IPS-11a (cell line): ENCODE data around the gene SKP1.
A peak's percentile ranks its signal among the peaks of the same experiment; 100 is the strongest.
"Not testable (repeated sequence)": the region's sequence is repeated elsewhere in the genome, so short reads cannot be mapped to it uniquely, and the experiment has no call there.

Experiments
- H3K4me3 ChIP-seq: one replicate; pipeline ENCODE4 v1.5.1; 2013; ENCODE audit warnings: low read depth, low read length, control low read depth

SKP1 gene

DNA sequence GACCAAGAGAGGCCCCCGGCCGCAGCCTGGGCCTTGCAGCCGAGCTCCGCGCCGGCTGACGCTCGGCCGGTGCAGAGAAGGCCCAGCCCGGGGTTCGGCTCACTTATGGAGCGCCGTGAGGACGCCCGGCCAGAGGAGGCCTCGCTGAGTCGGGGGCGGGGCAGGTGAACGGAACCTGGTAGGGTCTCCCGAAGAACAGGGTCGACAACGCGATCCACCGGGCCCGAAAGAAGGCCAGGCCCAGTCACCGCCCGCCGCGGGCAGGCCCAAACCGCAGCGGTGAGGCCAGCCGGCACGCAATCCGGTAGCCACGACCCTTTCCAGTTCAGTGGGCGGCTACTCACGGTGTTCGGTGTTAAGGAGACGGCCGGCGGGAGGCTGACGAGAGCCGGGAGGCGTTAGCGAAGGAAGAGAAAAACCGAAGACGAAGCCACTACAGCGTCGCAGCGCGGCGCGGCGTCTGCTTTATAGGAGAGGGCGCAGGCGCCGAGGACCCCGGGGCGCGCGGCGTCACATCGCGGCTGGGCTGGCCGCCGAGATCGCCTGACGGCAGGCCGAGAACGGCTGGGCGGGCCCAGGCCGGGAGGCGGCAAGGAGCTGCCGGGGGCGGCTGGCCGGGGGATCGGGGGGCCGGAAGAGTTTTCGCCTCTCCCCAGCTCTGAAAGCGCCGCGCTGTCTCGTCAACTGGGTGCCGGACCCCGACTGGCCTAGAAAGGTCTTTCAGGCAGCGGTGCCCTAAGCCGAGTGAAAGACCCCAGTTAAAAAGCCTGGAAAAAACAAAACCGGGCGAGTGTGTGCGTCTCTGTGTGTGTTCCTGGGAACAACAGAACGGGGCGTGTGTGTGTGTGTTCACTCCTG lies at the start of gene SKP1:
Gene SKP1 (minus strand): TSS at position 440 of the 858 bp plus-strand sequence. CDS start 2,928 bp downstream, outside the sequence.
- peak within 1 kb of the TSS; percentile 90 for H3K4me3 ChIP-seq

- H3K4me3 ChIP-seq, result peak within 1 kb of the TSS; percentile 97
Measured at GRCh38 chr5:134225780-134226440, 49.2 kb upstream of the SKP1 start, which contains the start of gene PPP2CA. Gene PPP2CA (minus strand): TSS chr5:134226073. CDS start chr5:134225861, 212 bp downstream.

DNA sequence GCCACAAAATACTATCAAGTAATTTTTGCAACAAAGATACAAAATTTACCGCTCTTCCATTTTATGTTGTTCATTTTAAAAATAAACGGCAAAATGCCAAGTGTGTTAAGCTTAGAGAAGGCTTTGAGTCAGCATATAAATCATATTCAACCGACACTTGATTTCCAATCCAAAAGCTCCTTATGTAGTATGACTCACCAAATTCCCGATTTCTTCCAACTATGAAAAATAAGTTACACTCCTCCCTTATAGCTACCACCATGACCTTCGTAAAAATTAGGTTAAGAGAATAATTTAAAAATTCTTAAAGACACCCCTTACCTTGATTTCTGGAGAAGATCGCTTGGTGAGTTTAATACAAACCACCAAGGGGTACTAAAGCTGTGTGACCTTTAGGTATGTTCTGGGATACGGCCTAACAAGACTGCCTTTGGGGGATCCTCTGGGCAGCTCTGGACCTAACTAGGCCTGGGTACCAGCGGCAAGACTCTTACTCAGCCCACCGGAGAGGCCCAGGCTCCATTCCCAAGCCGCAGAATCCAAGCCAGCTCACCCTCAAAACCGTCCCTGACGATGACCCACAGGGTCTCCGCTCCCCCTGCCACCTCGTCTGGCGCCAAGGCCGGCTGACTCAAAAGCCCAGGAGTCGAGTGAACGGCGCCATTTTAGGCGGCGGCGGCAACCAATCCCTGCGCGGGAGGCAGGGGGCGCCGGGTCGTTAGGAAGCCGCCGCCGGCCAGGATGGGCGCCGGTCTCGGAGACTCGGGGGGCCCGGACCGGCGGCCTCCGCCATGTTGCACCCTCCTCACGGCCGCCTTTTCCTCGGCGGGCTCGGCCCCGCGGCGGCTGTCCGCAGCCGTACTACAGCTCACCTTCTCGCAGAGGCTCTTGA lies 48.4 kb upstream of the SKP1 start:
- H3K4me3 ChIP-seq, result peak overlapping the region; percentile 97

DNA sequence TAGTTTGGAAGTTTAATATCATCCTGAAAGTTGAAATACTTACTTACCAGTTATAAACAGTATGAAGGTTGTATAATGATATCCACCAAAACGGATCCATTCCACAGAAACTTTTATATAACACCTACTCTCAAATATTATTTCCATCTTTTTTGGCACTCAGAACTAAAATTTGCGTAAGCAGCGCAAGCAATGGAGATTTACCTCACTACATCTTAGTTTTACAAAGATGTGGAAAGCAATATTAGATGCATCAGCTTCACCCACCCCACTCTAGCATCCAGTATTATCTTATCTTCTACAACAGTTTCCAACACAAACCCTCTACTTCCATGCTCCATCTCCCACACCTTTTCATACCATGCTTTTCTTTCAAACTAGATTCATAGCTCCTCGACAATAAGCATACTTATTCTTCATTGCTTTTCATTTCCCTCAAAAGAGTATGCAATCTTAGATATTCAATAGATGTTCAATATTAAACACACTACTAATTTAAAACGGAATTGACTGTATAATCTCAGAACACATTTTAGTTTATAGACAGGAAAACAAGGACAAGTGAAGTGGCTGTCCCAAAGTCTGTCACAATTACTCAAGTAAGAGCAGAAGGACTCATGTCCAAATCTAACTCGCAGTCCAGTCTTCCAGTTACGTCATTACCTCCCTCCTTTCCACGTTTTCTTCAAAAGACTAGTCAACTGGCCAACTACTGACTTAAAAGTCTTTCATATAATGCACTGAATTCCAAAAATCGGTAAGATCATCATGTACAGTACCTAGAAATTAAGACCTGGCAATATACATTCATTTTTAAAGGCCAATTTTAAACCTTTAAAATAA lies 46.9 kb upstream of the SKP1 start:
- H3K4me3 ChIP-seq, result peak overlapping the region; percentile 97

DNA sequence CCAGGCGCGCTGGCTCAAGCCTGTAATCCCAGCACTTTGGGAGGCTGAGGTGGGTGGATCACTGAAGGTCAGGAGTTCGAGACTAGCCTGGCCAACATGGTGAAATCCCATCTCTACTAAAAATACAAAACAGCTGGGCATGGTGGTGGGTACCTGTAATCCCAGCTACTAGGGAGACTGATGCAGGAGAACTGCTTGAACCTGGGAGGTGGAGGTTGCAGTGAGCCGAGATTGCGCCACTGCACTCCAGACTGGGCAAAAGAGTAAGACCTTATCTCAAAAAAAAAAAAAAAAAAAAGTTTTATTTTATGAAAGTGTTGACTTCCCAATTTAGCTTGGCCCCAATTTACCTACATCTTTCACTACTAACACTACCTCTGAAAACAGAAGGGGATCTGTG lies 44.9 kb upstream of the SKP1 start:
- H3K4me3 ChIP-seq, result not testable (repeated sequence)

GRCh38 chr5:134215757-134216156 lies 39.0 kb upstream of the SKP1 start:
- H3K4me3 ChIP-seq, result no peak overlapping the region

- H3K4me3 ChIP-seq, result not testable (repeated sequence)
Measured at GRCh38 chr5:134211263-134212031, 34.7 kb upstream of the SKP1 start.

DNA sequence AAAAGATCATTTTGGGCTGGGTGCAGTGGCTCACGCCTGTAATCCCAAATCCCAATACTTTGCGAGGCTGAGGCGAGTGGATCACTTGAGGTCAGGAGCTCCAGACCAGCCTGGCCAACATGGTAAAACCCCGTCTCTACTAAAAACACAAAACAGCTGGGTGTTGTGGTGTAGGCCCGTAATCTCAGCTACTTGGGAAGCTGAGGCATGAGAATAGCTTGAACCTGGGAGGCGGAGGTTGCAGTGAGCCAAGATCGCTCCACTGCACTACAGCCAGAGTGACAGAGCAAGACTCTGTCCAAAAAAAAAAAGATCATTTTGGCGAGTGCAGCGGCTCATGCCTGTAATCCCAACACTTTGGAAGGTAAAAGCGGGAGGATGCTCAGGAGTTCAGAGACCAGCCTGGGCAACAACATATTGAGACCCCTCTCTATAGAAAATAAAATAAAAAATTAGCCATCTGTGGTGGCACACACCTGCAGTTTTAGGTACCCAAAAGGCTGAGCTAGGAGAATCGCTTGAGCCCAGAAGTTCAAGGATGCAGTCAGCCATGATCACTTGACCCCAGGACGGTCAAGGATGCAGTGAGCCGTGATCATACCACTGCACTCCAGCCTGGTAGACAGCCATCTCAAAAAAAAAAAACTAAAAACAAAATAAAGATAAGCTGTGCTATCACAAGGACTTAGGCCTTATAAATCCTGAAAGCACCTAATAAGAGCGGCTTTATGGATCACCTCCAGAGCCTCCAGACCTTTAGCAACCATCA lies 32.9 kb upstream of the SKP1 start:
- H3K4me3 ChIP-seq, result no peak overlapping the region

DNA sequence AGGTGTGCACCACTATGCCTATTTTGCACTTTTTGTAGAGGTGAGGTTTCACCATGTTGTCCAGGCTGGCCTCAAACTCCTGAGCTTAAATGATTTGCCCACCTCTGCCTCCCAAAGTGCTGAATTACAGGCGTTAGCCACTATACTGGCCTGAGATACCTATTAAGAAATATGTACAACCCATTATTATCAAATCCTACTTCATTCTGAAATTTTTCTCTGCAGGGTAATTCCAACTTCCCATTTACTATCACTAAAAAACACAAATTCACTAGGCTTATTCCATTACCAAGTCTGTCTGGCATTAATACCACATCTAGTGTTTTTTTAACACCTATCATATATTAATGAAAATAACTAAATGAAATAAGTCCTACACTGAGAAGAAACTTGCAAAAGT lies 30.9 kb upstream of the SKP1 start:
- no peak overlapping the region for H3K4me3 ChIP-seq

GRCh38 chr5:134206627-134207160 lies 29.9 kb upstream of the SKP1 start:
- H3K4me3 ChIP-seq, result no peak overlapping the region

DNA sequence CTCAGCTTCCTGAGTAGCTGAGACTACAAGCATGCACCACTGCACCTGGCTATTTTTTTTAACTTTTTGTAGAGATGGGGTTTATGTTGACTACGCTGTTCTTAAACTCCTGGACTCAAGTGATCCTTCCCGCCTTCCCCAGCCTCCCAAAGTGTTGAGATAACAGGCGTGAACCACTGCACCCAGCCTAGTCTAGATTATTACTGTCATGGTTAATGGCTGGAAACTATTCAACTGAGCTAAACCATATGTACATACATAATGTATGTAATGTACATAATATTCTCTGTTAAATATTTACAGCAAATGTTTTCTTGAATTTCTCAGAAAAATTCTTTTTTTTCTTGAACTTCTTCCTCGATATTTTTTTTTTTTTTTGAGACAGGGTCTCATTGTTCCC lies 27.8 kb upstream of the SKP1 start:
- H3K4me3 ChIP-seq, result no peak overlapping the region

- no peak overlapping the region for H3K4me3 ChIP-seq
Measured at GRCh38 chr5:134203630-134204029, 26.9 kb upstream of the SKP1 start.

- H3K4me3 ChIP-seq, result no peak overlapping the region
Measured at GRCh38 chr5:134195666-134196065, 18.9 kb upstream of the SKP1 start.

DNA sequence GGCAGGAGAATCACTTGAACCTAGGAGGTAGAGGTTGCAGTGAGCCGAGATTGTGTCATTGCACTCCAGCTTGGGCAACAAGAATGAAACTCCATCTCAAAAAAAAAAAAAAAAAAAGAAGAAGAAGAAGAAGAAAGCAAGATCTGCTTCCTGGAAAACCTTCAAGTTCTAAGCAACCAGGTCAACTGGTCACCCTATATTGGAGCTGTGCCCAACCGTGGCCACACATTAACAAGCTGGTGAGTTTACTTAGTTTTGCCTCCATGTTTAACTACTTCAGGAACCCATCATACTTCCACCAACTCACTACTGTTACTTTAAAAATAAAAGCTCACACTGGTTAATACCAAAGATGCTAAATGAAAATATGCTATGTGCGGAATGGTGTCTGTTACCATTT lies 12.3 kb upstream of the SKP1 start:
- H3K4me3 ChIP-seq, result no peak overlapping the region

DNA sequence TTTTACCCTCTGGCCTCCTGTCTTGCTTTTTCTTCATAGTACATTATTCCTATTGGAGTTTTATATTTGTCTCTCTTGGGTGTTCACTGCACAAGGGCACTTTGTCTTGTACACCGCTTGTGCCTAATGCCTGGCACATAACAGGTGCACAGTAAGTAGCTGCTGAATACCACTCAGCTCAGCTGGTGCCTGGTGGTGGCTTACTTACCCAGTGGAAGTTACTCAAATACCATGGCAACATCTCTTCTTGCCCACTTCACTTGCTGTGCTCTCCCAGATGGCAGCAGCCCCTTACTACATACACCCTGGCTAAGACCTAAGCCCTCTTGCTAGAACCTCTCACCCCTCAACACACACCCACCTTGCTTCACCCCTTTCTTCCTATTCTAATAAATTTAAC lies 11.3 kb upstream of the SKP1 start:
- H3K4me3 ChIP-seq, result no peak overlapping the region

DNA sequence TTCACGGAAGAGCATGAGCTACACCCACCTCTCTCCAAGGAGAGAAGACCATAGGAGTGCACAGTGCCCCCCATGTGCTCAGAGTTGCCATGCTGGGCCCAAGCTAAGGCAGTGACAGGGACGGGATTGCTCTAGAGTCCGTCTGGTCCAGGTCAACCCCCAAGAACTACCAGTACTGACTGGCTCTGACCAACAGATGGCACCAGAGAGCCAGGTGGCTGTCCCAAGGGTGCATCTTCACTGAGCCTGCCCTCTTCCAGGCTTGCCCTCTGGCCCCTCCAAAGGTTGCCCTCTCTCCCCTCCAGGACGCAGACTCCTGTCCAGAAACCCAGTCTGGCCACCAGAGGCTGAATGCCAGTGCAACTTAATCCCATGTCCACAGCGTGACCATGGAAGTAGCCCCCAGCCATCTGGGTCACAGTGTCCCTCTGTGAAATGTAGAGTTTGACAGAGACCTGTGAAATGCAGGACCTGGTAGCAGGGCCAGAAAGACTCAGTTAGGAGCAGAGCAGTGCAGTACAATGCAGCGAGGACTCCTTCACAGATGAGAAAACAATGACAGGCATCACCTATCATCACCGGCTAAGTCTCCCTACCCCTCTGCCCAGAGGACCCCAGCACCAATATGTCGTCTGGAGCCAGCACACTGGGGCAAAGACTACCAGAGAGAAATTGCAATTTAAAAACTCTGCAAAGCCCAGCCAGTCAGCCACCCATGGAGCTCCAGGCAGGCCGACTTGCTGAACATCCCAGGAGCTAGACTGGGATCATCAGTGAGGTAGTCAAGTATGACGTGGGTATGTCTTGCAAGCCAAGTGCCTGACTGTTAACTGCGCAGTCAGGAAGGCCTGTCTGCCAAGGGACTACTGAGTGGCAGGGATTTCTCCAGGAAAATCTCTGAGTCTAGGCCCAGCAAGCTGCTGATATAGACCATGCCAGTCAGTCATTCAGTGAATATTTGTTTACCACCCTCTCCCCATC lies 7.7 kb upstream of the SKP1 start:
- no peak overlapping the region for H3K4me3 ChIP-seq

GRCh38 chr5:134183481-134183880 lies 6.7 kb upstream of the SKP1 start:
- no peak overlapping the region for H3K4me3 ChIP-seq

DNA sequence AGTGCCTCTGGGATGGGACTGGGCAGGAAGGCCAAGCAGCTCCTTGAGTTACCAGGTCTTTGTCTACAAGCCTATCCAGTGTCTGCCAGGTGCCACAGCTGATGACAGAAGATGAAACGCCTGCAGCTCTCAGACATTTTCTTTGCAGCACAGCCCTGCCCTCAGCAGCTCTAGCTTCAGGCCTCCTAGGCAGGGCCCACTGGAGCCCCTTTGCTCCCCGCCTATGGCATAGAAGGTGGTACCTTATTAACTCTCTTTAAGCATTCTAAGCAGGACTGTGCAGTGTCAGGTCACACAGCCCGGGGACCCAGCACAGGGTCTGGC lies 1.3 kb upstream of the SKP1 start:
- no peak overlapping the region for H3K4me3 ChIP-seq
